NCI-H2196 (cell line): ENCODE data around the gene MEP1A.

ENCODE experiments used
- DNase-seq: peaks from one replicate; lab custom pipeline; 2025; ENCODE audit not compliant: unreplicated experiment; lab: John Stamatoyannopoulos, UW

The MEP1A gene

DNA sequence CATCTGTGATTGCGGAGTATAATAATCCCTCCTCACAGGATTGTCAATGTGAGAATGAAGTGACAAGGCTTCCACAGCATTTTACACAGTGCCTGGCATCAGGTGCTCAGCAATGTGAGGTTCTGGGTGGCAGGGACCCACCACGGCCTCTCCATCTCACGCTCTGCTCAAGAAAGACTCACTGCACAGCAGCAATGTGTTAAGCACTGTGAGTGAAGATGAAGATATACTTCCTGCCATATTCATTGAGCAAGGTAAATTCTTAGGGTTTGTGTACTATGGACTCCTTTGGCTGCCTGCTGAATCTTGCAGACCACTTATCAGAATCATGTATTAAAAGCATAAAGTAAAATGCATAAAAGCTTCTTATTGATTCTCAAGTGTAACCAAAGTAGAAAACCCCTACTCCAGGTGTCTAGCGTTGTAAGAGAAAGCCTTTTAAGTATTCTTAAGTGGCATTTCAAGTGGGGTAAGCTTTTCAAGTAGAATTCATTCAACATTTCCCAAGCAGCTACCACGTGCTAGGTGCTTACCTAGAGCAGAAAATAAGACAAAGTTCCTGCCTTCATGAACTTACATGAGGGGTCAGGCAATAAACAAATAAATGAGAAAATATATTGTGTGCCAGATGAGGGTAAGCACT, 17.0 kb upstream of the MEP1A start:
- no peak for DNase-seq

GRCh38 chr6:46777476-46778346, 15.5 kb upstream of the MEP1A start:
- DNase-seq: no peak

- peak; percentile 60 for DNase-seq
Observed at GRCh38 chr6:46781478-46782378, 11.5 kb upstream of the MEP1A start.

DNA sequence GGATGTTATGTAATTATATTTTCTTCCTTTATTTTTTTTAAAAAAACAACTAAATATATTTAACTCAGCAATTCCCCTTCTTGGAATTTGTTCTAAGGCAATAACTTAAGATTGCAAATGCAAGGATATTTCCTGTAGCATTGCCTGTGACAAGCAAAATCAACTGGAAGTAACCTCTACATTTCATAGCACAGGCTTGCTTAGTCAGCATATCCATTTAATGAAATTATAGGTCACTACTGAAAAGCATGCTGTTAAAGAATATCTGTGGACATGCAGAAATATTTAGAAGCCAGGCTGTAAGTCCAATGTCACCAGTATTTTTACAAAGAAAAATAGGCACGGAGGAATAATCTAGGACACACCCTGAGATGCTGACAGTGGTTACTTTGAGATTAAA, 8.7 kb upstream of the MEP1A start:
- DNase-seq: no peak

DNA sequence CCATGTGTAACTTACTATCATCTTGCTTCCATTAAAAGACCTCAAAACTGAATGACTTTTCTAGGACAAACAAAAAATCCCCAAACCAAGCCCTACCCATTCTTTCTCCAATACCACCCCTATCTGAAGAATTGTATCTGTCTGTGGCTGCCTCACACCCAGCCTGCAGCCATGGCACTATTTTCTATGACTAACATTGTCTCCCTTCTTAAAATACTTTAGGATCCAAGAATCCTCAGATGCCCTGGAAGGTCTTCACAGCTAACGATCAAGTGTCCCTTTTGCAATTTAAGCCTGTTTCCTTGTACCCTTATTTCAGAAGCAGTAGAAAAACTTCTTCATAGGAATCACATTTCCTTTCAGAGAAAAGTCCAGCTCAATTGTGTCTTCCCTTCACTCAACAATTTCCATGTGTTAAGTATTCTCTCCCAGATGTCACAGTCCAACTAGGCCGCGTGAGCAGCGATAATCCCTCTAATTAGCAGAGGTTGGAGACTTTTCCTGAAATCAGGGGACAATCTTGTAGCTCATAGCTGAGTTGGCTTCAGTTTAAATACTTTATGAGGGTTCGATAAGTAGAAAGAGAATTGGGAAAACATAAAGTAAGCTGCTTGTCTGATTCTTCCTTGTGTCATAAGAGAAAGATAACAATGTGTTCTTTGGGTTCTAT, 5.2 kb upstream of the MEP1A start:
- no peak for DNase-seq

GRCh38 chr6:46788791-46789190, 4.4 kb upstream of the MEP1A start:
- DNase-seq: no peak

DNA sequence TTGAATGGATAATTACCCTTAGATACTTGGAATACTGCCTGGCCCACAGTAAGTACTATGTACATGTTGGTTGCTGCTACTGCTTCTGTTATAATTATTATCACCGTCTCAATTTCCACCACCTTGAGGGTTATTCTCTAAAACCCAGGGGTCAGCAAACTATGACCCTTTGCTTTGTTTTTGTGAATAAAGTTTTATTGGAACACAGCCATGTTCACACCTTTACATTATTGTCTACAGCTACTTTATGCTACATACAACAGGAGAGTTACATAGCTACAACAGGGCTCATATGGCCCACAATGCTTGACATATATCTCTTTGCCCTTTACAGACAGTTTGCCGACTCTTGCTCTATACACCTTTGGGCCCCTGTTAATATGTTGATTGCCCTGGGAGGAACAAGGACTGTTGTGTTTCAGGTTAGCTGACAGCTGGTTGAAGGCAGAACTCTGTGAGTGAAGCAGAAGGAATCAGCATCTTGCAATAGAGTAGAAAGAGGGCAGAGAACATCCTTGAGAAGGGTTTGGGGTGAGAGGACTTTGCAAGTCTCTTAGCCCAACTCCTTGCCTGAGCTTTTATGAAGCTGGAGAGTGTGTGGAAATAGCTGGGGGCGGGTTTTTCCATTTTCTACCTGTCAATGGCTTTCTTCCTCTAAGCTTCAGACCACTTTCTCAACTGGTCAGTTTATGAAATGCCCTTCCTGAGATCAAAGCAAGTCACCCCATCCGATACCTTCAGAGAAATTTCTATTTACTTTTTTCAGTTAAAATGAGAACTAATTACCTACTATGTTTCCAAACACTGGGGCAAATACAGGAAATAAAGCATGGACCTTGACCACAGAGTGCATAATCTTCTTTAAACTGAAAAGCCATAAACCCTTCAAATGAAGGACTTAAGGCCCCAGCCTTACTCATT, 3.5 kb upstream of the MEP1A start:
- no peak for DNase-seq

- DNase-seq: no peak
Observed at GRCh38 chr6:46790355-46790874, 2.8 kb upstream of the MEP1A start.

DNA sequence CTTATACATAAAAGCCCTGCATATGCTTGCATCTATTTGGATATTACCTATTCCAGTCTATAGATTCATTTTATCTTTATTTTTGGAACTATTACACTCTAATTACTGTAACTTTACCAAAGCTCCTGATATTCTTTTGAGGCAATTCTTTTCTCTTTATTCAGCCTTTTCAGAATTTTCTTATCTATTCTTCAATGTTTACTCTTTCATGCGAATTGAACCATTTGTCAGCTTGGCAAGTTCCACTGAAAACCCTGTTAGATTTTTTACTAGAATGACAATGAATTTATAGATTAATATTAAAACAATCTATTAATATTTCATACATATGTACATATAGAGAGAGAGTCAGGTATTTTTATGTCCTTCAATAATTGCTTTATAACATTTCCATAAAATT, 554 bp upstream of the MEP1A start:
- no peak for DNase-seq

- DNase-seq: no peak
Observed at GRCh38 chr6:46794068-46794467, 879 bp downstream of the MEP1A start.

- DNase-seq: no peak
Observed at GRCh38 chr6:46795816-46796215, 2.6 kb downstream of the MEP1A start.

DNA sequence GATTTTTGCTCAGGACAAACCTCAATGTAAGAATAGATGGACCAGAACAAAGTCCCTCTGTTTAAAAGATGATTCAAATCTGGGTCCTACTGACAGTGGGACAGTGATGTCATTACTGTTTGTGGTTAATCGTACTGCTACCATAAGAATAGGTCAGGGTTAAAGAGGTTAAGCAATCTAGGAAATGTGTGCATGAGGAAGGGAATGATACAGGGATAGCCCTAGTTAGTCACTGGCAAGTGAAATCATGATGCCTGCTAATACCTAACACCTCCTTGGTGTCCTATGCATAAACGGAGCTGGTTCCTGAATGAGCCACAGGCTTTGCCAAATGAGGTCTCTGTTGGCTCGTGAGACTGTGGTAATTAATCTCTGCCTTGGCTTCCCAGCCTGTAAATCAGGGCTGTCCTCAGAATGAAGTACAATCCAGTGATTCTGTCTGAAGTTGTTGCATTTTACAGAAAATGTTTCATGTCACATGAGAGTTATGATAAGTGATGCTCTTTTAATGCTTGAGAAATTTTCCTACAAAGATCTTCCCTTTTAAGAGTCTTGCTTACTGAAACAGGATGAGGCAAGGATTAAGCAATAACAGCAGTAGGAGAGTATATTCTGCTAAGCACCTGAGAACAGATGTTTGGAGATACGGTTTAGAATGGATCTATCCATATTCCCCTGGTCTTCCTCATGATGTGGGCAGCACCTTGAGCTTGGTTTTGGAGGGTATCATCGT, 3.8 kb downstream of the MEP1A start:
- no peak for DNase-seq

- no peak for DNase-seq
Observed at GRCh38 chr6:46799657-46800056, 6.5 kb downstream of the MEP1A start.

DNA sequence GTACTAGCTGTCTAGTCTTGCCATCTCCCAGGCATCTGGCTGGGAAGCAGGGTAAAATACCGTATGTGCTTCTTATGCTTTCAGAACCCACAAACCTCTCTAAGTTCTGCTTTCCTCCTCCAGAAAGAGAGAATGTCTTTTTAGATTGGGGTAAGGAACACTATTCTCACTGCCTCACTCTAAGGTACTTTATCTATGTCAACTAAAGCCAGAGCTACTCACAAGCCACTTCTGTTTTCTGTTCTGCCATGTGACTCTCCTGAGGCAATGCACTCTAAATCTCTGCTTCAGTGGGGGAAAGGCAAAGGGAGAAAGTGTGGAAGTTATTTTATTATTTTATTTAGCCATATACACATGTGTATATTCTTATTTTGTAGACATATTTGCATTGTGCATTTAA, 15.6 kb downstream of the MEP1A start:
- no peak for DNase-seq

DNA sequence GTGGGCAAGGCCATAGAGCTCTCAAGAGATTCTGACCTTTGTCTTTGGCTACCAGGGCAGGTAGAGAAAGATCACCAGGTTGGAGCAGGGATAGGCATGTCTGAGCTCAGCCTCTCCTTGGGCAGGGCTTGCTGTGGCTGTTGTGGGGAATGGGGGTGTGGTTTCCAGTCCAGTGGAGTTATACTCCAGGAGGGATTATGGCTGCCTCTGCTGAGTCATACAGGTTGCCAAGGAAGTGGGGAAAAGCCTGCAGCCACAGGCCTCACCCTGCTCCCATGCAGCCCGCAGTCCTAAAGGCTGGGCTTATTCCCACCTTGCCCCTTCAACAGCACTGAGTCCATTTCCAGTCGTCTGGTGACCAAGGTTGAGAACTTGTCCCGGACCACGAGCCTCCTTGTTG, 21.9 kb downstream of the MEP1A start:
- DNase-seq: no peak

DNA sequence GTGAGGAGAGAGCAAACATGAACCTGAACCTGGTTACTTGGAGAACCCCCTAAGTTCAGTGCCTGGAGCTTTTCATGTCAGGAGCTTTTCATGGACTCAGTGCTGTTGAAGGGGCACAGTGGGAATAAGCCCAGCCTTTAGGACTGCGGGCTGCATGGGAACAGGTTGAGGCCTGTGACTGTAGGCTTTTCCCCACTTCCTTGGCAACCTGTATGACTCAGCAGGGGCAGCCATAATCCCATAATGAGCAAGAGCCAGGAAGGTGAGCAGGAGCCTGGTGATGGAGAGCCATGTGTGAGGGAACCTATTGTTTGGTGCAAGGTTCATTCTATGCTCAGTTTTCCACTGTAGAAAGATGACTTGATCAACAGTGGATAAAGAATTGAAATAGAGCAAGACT, 23.4 kb downstream of the MEP1A start:
- no peak for DNase-seq

- no peak for DNase-seq
Observed at GRCh38 chr6:46819561-46819960, 26.4 kb downstream of the MEP1A start.

DNA sequence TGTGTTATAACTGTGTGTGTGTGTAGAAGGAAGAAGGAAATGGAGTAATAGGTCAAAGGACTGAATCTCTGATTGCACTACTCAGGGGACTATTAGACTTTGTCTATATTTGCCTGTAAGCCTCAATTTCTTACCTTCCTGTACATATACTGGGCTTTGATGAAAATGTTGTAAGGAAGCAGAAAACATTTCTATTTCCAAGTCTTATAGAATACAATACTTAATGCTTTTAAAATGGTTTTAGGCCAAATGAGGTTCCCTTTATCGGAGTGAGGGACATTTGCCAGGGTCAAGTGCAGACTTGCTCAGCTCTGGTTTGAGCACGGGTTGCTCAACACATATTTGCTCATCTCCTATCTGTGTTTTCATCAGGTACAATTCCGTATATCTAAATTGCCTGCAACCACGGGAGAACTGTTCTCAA, 28.3 kb downstream of the MEP1A start:
- no peak for DNase-seq

- no peak for DNase-seq
Observed at GRCh38 chr6:46828939-46829338, 35.8 kb downstream of the MEP1A start.
